Progenitor cell of endocrine pancreas (in vitro differentiated cells): ENCODE data around the gene KRT79. TPM values are rescaled to one million over a fixed set of nuclear protein-coding genes. Genes with fewer than 3 reads are reported as not detected.
"Not testable (repeated sequence)": the region's sequence is repeated elsewhere in the genome, so short reads cannot be mapped to it uniquely, and the experiment has no call there.

ENCODE experiments used
- DNase-seq: peaks from one replicate; pipeline ENCODE4 v3.0.0; 2021; ENCODE audit warnings: low spot score; ENCODE audit not compliant: unreplicated experiment
- H3K27ac Mint-ChIP-seq: 2 replicates; pipeline ENCODE4 v1.8.0; 2021; ENCODE audit warnings: mild to moderate bottlenecking, moderate library complexity, mixed read lengths
- H3K27me3 Mint-ChIP-seq: 2 replicates; pipeline ENCODE4 v1.8.0; 2021; ENCODE audit warnings: mixed read lengths
- H3K36me3 Mint-ChIP-seq: 2 replicates; pipeline ENCODE4 v1.8.0; 2022; ENCODE audit warnings: mixed read lengths; ENCODE audit not compliant: insufficient read depth
- H3K4me1 Mint-ChIP-seq: 2 replicates; pipeline ENCODE4 v1.8.0; 2021; ENCODE audit warnings: low read depth, mixed read lengths
- H3K4me3 Mint-ChIP-seq: 2 replicates; pipeline ENCODE4 v1.8.0; 2021; ENCODE audit warnings: low read depth, mild to moderate bottlenecking, moderate library complexity, mixed read lengths
- H3K9me3 Mint-ChIP-seq: 2 replicates; pipeline ENCODE4 v1.8.0; 2021; ENCODE audit warnings: low read depth, mixed read lengths
- CTCF ChIP-seq: fragments of 200-600 bp; sonication (generic); IDR thresholded peaks from one replicate; pipeline ENCODE4 v1.5.0; 2021; ENCODE audit warnings: antibody characterized with exemption, mild to moderate bottlenecking; ENCODE audit not compliant: unreplicated experiment
- total RNA-seq: library from RNA; stranded (reverse); gene quantifications from 2 replicates; pipeline ENCODE4 v1.2.1, GENCODE V29; 2021

Gene KRT79
- total RNA-seq, 1 donor from 2014 or later, result not detected

DNA sequence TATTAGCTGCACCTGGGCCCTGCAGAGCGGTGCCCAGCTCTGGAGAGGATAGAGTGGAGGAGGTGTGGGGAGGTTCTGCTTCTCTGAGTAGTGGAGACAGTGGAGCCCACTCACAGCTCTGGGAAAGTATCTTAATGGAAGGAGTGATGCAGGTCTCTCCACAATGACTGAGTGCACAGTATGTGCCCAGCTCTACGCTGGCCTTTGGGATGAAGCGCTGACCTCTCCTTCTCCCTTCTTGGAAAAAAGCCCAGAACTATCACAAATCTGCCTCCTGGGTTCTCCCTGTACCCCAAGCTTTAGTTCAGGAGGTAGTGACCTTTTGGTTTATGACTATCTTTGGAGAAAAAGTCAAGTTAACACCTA is 37.7 kb downstream of the KRT79 start:
- Mint-ChIP-seq H3K36me3 (no peaks in the 10 kb centered on the region), H3K9me3 (no peaks in the 10 kb centered on the region), H3K27ac (no peak overlapping the region), H3K4me3 (no peak overlapping the region), H3K4me1 (peaks cover 3% of the 10 kb centered on the region), H3K27me3 (peaks cover 33% of the 10 kb centered on the region)
- no peak for TF ChIP-seq CTCF
- no peak for DNase-seq

- TF ChIP-seq CTCF, result no peak
- no peak for DNase-seq
- H3K27ac Mint-ChIP-seq, result no peak within 1 kb of the TSS
- no peak within 1 kb of the TSS for H3K4me3 Mint-ChIP-seq
- H3K27me3 Mint-ChIP-seq, result peaks cover 33% of the 10 kb centered on the region
- H3K4me1 Mint-ChIP-seq, result peaks cover 2% of the 10 kb centered on the region
- H3K36me3 Mint-ChIP-seq, result no peaks in the 10 kb centered on the region
- H3K9me3 Mint-ChIP-seq, result no peaks in the 10 kb centered on the region
Measured at GRCh38 chr12:52795694-52796428, 38.2 kb downstream of the KRT79 start, which contains the start of gene KRT3. KRT3 (minus strand) TSS chr12:52796117; CDS start chr12:52796042, 75 bp downstream.

- peaks cover 38% of the 10 kb centered on the region for H3K27me3 Mint-ChIP-seq
- not testable (repeated sequence) for H3K9me3 Mint-ChIP-seq, H3K27ac Mint-ChIP-seq, H3K4me3 Mint-ChIP-seq, H3K36me3 Mint-ChIP-seq, DNase-seq, H3K4me1 Mint-ChIP-seq
Measured at GRCh38 chr12:52795332-52795674, 38.8 kb downstream of the KRT79 start.

DNA sequence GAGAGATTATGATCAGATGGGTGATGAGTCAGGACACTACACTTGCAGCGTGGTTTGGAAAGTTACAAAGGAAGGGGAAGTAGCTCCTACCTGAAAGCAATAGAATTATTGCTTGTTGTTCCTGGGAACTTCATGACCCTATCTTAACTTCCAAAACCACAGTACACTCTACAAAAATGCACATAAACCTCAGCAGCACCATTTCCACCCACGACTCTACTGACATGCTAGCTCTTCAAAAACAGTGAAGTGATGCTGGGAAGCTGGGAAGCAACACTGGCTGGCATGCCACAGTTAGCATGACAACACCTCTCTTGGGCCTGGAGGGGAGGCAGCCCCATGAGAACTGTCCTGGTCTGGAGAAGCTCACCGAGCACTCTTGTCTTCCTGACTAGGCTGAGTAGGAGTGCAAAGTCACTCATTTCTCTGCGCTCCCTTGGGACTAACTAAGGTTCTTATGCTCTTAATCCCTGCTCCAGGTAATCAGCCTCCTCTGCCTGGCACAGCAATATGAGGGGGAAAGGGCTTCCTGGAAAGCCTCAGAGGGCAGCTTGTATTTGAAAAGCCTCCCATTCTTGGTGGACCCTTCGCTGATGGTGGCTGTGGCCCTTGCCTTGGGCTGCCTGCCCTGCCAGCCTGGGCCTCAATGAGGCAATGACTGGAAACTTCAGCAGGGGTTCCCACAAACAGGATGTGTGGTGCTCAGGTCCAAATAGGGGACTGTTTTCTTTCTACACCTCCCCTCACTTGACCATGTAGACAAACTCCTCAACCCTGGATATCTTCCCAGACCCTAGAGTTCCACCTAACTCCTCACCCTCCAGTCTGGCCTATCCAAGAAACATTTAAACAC is 39.4 kb downstream of the KRT79 start:
- DNase-seq, result no peak
- Mint-ChIP-seq H3K9me3 (no peaks in the 10 kb centered on the region), H3K27ac (no peak overlapping the region), H3K27me3 (peaks cover 37% of the 10 kb centered on the region), H3K36me3 (no peaks in the 10 kb centered on the region), H3K4me3 (no peak overlapping the region), H3K4me1 (no peaks in the 10 kb centered on the region)
- no peak for TF ChIP-seq CTCF

DNA sequence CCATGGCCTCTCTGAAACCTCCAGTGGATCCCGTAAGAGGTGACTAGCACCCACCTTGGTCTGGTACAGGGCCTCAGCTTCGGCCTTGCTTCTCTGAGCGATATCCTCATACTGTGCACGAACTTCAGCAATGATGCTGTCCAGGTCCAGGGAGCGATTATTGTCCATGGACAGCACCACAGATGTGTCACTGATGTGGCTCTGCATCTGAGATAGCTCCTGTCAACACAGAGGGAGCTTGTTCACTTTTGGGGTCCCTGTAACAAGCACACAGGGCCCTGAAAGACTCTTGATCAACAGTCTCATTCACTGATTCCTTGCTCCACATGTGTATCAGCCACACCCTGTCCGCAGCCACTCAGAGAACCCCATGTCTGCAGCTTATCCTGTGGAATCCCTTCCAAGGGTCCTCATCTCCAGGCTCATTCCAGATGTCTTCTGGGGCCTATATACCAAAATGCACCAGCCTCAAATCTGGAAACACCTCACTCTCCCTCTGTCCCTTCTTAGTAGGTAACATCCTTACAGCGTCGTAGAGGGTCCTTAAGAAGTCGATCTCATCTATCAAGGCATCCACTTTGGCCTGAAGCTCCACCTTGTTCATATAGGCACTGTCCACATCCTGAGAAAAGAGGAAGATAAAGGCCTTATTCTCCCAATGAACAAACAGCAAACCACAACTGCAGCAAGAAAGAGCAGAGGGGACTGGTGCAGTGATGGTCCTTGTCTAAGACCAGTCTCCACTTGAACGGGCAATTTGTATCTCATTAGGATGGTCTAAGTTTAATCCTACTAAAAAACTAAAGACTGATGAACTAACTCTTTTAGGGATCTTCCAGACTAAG is 41.7 kb downstream of the KRT79 start:
- no peak for DNase-seq
- H3K27ac Mint-ChIP-seq, result no peak overlapping the region
- no peaks in the 10 kb centered on the region for H3K36me3 Mint-ChIP-seq
- TF ChIP-seq CTCF, result no peak
- no peaks in the 10 kb centered on the region for H3K4me1 Mint-ChIP-seq
- H3K9me3 Mint-ChIP-seq, result no peaks in the 10 kb centered on the region
- H3K27me3 Mint-ChIP-seq, result peaks cover 47% of the 10 kb centered on the region
- no peak overlapping the region for H3K4me3 Mint-ChIP-seq
